GM23338 (cell line): Measurements from ENCODE around the gene DAPL1. TPM values are rescaled to one million over a fixed set of nuclear protein-coding genes. Genes with fewer than 3 reads are reported as not detected.

Experiments
- ATAC-seq: fragments of 200-7000 bp; cut with Tn5 transposase; 3 replicates; pipeline ENCODE4 v1.9.1; 2020
- DNase-seq: peaks from one replicate; pipeline ENCODE4 v3.0.0-alpha.2; 2015; ENCODE audit warnings: low spot score
- H2AFZ ChIP-seq: fragments of 200-600 bp; sonication (generic); 2 replicates; pipeline ENCODE4 v1.8.0; 2016; ENCODE audit warnings: antibody characterized with exemption, mild to moderate bottlenecking, moderate library complexity
- H3F3A ChIP-seq: fragments of 200-600 bp; sonication (generic); replicated peaks from 2 replicates; pipeline ENCODE4 v1.8.0; 2017; ENCODE audit warnings: antibody characterized with exemption, mixed run types, low read depth
- H3K27ac ChIP-seq: fragments of 200-600 bp; sonication (generic); 2 replicates; pipeline ENCODE4 v1.6.1; 2016; ENCODE audit warnings: low read depth
- H3K27me3 ChIP-seq: fragments of 200-600 bp; sonication (generic); 2 replicates; pipeline ENCODE4 v1.8.0; 2016; ENCODE audit warnings: mild to moderate bottlenecking, mixed run types, moderate library complexity; ENCODE audit not compliant: insufficient read depth
- H3K36me3 ChIP-seq: fragments of 200-600 bp; sonication (generic); 2 replicates; pipeline ENCODE4 v1.8.0; 2016; ENCODE audit warnings: mild to moderate bottlenecking; ENCODE audit not compliant: insufficient read depth
- H3K4me1 ChIP-seq: fragments of 200-600 bp; sonication (generic); 2 replicates; pipeline ENCODE4 v1.8.0; 2016; ENCODE audit warnings: mild to moderate bottlenecking, moderate library complexity; ENCODE audit not compliant: insufficient read depth
- H3K4me2 ChIP-seq: fragments of 200-600 bp; sonication (generic); 2 replicates; pipeline ENCODE4 v1.7.1; 2017; ENCODE audit warnings: mixed run types
- H3K4me3 ChIP-seq: fragments of 200-600 bp; sonication (generic); 2 replicates; pipeline ENCODE4 v1.6.1; 2016; ENCODE audit warnings: mixed run types
- H3K79me2 ChIP-seq: fragments of 200-600 bp; sonication (generic); replicated peaks from 2 replicates; pipeline ENCODE4 v1.8.0; 2017; ENCODE audit warnings: mild to moderate bottlenecking; ENCODE audit not compliant: insufficient read depth
- H3K9me2 ChIP-seq: fragments of 200-600 bp; sonication (generic); 2 replicates; pipeline ENCODE4 v1.8.0; 2017; ENCODE audit not compliant: insufficient read depth
- H4K20me1 ChIP-seq: fragments of 200-600 bp; sonication (generic); replicated peaks from 2 replicates; pipeline ENCODE4 v1.8.0; 2017; ENCODE audit warnings: mild to moderate bottlenecking; ENCODE audit not compliant: insufficient read depth
- H3K27ac Mint-ChIP-seq: 2 replicates; pipeline ENCODE4 v1.8.0; 2020; ENCODE audit warnings: inconsistent platforms, mild to moderate bottlenecking, moderate library complexity, mixed read lengths
- H3K27me3 Mint-ChIP-seq: 3 replicates; pipeline ENCODE4 v1.8.0; 2022; ENCODE audit warnings: low read depth, mild to moderate bottlenecking, moderate library complexity, mixed read lengths, inconsistent platforms; ENCODE audit not compliant: insufficient read depth, poor library complexity
- H3K36me3 Mint-ChIP-seq: 3 replicates; pipeline ENCODE4 v1.8.0; 2021; ENCODE audit warnings: low read depth, mild to moderate bottlenecking, inconsistent platforms, moderate library complexity, mixed read lengths
- H3K4me1 Mint-ChIP-seq: 3 replicates; pipeline ENCODE4 v1.8.0; 2020; ENCODE audit warnings: mild to moderate bottlenecking, inconsistent platforms, mixed read lengths
- H3K4me3 Mint-ChIP-seq: 3 replicates; pipeline ENCODE4 v1.8.0; 2021; ENCODE audit warnings: moderate library complexity, mild to moderate bottlenecking, inconsistent platforms, mixed read lengths
- H3K9me3 Mint-ChIP-seq: 3 replicates; pipeline ENCODE4 v1.8.0; 2020; ENCODE audit warnings: moderate library complexity, mild to moderate bottlenecking, inconsistent platforms, mixed read lengths
- CREB1 ChIP-seq: fragments of 250-450 bp; sonication (Bioruptor Pico); IDR thresholded peaks from 2 replicates; pipeline ENCODE4 v1.5.0; 2020; ENCODE audit warnings: low read depth, mild to moderate bottlenecking, moderate library complexity
- CTCF ChIP-seq, 2 experiments: fragments of 200-600 bp in 1 of 2; sonication (generic) in 1 of 2; conservative IDR thresholded peaks; 2 replicates each; pipeline versions ENCODE4 v1.5.1 to v1.6.1; 2016 to 2017; ENCODE audit warnings: antibody characterized with exemption in 2 of 2, low read depth in 2 of 2, mild to moderate bottlenecking in 2 of 2, moderate library complexity in 1 of 2
- EZH2 ChIP-seq: fragments of 200-600 bp; sonication (generic); IDR thresholded peaks from one replicate; pipeline ENCODE4 v1.8.0; 2017; ENCODE audit warnings: antibody characterized with exemption, mild to moderate bottlenecking, low read depth; ENCODE audit not compliant: unreplicated experiment
- EZH2phosphoT487 ChIP-seq: fragments of 200-600 bp; sonication (generic); IDR thresholded peaks from one replicate; pipeline ENCODE4 v1.8.1; 2018; ENCODE audit warnings: antibody characterized with exemption; ENCODE audit not compliant: unreplicated experiment
- JUNB ChIP-seq: IDR thresholded peaks from one replicate; pipeline ENCODE4 v1.6.1; 2016; ENCODE audit warnings: antibody characterized with exemption; ENCODE audit not compliant: unreplicated experiment
- NANOG ChIP-seq: IDR thresholded peaks from 2 replicates; pipeline ENCODE4 v1.6.1; 2016; ENCODE audit warnings: antibody characterized with exemption, borderline replicate concordance
- POLR2AphosphoS5 ChIP-seq: IDR thresholded peaks from 2 replicates; pipeline ENCODE4 v1.6.1; 2016; ENCODE audit warnings: antibody characterized with exemption, low read depth
- REST ChIP-seq: IDR thresholded peaks from one replicate; pipeline ENCODE4 v1.6.1; 2018; ENCODE audit warnings: antibody characterized with exemption; ENCODE audit not compliant: unreplicated experiment
- STAT1 ChIP-seq: IDR thresholded peaks from one replicate; pipeline ENCODE4 v1.6.1; 2016; ENCODE audit warnings: antibody characterized with exemption; ENCODE audit not compliant: unreplicated experiment
- ZNF114 ChIP-seq: fragments of 250-450 bp; sonication (Bioruptor Pico); IDR thresholded peaks from 2 replicates; pipeline ENCODE4 v1.5.0; 2020; ENCODE audit warnings: mild to moderate bottlenecking, moderate library complexity
- polyA plus RNA-seq: library from polyadenylated mRNA; unstranded; fragments of >200 nt; fragmentation: Nextera tagmentation; extraction: Ambion mirVana; gene quantifications from 2 replicates; pipeline ENCODE4 v1.2.1, GENCODE V29; 2016
- total RNA-seq: library from RNA; depleted of rRNA; stranded (reverse); fragments of >200 nt; shearing (Covaris generic); gene quantifications from 2 replicates; pipeline ENCODE4 v1.2.3, GENCODE V29; 2014
- TF ChIP-seq, protein P1 (sequence below): IDR thresholded peaks from 2 replicates; pipeline ENCODE4 v1.6.1; 2016; ENCODE audit warnings: antibody characterized with exemption
- TF ChIP-seq, protein P2 (sequence below): fragments of 250-450 bp; sonication (Bioruptor Pico); IDR thresholded peaks from 2 replicates; pipeline ENCODE4 v1.5.0; 2020; ENCODE audit warnings: mild to moderate bottlenecking, moderate library complexity

The DAPL1 gene
- total and polyA plus RNA-seq, 2 experiments from 2014 or later = not detected

DNA sequence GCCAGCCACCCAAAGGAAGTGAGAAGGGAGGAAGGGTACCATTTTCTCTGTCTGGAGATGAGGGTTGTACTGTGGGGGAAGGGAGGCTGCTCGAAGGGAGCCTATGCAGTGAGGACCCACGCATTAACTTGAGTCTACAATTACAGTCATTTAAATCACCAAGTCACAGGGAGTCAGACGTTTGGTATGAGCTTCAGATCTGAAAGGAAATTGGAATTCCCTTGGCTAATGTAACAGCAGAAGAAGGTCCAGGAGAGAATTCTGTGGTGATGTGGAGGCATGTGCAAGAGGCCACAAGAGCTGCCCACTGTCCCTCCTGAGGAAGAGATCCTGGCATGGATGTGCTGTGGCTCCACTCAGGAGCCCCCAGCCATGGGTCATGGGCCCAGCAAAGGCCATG, 22.5 kb downstream of the DAPL1 start (continued):
- TF ChIP-seq, protein P1, sequence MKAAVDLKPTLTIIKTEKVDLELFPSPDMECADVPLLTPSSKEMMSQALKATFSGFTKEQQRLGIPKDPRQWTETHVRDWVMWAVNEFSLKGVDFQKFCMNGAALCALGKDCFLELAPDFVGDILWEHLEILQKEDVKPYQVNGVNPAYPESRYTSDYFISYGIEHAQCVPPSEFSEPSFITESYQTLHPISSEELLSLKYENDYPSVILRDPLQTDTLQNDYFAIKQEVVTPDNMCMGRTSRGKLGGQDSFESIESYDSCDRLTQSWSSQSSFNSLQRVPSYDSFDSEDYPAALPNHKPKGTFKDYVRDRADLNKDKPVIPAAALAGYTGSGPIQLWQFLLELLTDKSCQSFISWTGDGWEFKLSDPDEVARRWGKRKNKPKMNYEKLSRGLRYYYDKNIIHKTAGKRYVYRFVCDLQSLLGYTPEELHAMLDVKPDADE = no peak
- TF ChIP-seq POLR2AphosphoS5 (no peak), ZNF114 (CRISPR knock-in tag) (no peak), EZH2 (no peak)

GRCh38 chr2:158818511-158818910, 23.4 kb downstream of the DAPL1 start:
- no peak overlapping the region for H3K4me3 Mint-ChIP-seq
- Histone ChIP-seq H2AFZ (no peak overlapping the region), H3K27me3 (no peaks in the 10 kb centered on the region), H3K4me2 (no peak overlapping the region), H4K20me1 (no peaks in the 10 kb centered on the region), H3K4me3 (no peak overlapping the region), H3K9me2 (no peaks in the 10 kb centered on the region; the same call in 1 of the 2 replicates), H3F3A (no peaks in the 10 kb centered on the region), H3K4me1 (no peaks in the 10 kb centered on the region; the same call in 1 of the 2 replicates), H3K27ac (no peak overlapping the region), H3K36me3 (no peaks in the 10 kb centered on the region), H3K79me2 (no peaks in the 10 kb centered on the region)
- no peaks in the 10 kb centered on the region for H3K27me3 Mint-ChIP-seq
- H3K9me3 Mint-ChIP-seq = no peaks in the 10 kb centered on the region
- no peak overlapping the region for H3K27ac Mint-ChIP-seq
- no peak for DNase-seq
- no peak for ATAC-seq
- H3K4me1 Mint-ChIP-seq = peaks cover 10% of the 10 kb centered on the region
- H3K36me3 Mint-ChIP-seq = no peaks in the 10 kb centered on the region
- TF ChIP-seq JUNB = no peak
- TF ChIP-seq EZH2phosphoT487 = no peak
- no peak for TF ChIP-seq REST
- TF ChIP-seq ZNF114 (CRISPR knock-in tag) = no peak
- TF ChIP-seq EZH2 = no peak
- no peak for TF ChIP-seq POLR2AphosphoS5
- TF ChIP-seq NANOG = no peak
- TF ChIP-seq STAT1 = no peak
- TF ChIP-seq CTCF (conservative IDR thresholded peaks at IDR 0.05; ENCODE audit: low read depth in 2 of 2) = no peak
- TF ChIP-seq CREB1 (CRISPR knock-in tag) = no peak
- TF ChIP-seq, protein P2, sequence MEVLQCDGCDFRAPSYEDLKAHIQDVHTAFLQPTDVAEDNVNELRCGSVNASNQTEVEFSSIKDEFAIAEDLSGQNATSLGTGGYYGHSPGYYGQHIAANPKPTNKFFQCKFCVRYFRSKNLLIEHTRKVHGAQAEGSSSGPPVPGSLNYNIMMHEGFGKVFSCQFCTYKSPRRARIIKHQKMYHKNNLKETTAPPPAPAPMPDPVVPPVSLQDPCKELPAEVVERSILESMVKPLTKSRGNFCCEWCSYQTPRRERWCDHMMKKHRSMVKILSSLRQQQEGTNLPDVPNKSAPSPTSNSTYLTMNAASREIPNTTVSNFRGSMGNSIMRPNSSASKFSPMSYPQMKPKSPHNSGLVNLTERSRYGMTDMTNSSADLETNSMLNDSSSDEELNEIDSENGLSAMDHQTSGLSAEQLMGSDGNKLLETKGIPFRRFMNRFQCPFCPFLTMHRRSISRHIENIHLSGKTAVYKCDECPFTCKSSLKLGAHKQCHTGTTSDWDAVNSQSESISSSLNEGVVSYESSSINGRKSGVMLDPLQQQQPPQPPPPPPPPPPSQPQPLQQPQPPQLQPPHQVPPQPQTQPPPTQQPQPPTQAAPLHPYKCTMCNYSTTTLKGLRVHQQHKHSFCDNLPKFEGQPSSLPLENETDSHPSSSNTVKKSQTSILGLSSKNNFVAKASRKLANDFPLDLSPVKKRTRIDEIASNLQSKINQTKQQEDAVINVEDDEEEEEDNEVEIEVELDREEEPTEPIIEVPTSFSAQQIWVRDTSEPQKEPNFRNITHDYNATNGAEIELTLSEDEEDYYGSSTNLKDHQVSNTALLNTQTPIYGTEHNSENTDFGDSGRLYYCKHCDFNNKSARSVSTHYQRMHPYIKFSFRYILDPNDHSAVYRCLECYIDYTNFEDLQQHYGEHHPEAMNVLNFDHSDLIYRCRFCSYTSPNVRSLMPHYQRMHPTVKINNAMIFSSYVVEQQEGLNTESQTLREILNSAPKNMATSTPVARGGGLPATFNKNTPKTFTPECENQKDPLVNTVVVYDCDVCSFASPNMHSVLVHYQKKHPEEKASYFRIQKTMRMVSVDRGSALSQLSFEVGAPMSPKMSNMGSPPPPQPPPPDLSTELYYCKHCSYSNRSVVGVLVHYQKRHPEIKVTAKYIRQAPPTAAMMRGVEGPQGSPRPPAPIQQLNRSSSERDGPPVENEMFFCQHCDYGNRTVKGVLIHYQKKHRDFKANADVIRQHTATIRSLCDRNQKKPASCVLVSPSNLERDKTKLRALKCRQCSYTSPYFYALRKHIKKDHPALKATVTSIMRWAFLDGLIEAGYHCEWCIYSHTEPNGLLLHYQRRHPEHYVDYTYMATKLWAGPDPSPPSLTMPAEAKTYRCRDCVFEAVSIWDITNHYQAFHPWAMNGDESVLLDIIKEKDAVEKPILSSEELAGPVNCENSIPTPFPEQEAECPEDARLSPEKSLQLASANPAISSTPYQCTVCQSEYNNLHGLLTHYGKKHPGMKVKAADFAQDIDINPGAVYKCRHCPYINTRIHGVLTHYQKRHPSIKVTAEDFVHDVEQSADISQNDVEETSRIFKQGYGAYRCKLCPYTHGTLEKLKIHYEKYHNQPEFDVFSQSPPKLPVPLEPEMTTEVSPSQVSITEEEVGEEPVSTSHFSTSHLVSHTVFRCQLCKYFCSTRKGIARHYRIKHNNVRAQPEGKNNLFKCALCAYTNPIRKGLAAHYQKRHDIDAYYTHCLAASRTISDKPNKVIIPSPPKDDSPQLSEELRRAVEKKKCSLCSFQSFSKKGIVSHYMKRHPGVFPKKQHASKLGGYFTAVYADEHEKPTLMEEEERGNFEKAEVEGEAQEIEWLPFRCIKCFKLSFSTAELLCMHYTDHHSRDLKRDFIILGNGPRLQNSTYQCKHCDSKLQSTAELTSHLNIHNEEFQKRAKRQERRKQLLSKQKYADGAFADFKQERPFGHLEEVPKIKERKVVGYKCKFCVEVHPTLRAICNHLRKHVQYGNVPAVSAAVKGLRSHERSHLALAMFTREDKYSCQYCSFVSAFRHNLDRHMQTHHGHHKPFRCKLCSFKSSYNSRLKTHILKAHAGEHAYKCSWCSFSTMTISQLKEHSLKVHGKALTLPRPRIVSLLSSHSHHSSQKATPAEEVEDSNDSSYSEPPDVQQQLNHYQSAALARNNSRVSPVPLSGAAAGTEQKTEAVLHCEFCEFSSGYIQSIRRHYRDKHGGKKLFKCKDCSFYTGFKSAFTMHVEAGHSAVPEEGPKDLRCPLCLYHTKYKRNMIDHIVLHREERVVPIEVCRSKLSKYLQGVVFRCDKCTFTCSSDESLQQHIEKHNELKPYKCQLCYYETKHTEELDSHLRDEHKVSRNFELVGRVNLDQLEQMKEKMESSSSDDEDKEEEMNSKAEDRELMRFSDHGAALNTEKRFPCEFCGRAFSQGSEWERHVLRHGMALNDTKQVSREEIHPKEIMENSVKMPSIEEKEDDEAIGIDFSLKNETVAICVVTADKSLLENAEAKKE = no peak
